Measurements from ENCODE around the gene SMG6. TPM values are rescaled to one million over a fixed set of nuclear protein-coding genes. Genes with fewer than 3 reads are reported as not detected.

SMG6 gene
- total and polyA plus RNA-seq, 2 donors (not counting 1 experiment from before 2014, with no cell fraction given) = 10.6 to 35.5 TPM

DNA sequence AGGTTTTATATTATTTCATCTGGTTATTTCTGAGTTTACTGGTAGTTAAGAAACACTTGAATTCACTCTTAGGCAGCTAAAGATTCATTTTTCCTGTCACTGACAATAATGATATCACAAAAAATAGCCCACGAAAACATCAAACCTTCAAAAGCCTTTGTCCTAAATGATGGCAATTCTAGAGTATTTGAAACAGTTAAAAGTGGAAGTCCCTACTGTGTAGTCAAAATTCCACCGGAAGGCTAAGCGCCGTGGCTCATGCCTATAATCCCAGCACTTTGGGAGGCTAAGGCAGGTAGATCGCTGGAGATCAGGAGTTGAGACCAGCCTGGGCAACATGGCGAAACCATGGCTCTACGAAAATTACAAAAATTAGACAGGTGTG is 145.2 kb downstream of the SMG6 start:
- no peak overlapping the region for H3K4me2 ChIP-seq (replicated peaks; ENCODE audit: low read depth, low read length, poor library complexity, severe bottlenecking)
- H3K4me3 ChIP-seq (ENCODE audit: control extremely low read depth in 1 of 5, extremely low read depth in 1 of 5, insufficient read depth in 1 of 5, low read depth in 2 of 5, low read length in 4 of 5) = no peak overlapping the region
- DNase-seq (no peak), ATAC-seq (ENCODE audit: low read depth) (no peak)
- H2AFZ ChIP-seq (ENCODE audit: insufficient read depth, low read depth, low read length, poor library complexity, severe bottlenecking) = no peak overlapping the region
- no peak for TF ChIP-seq EZH2 (IDR thresholded peaks at IDR 0.05; ENCODE audit: borderline replicate concordance, insufficient read depth, low read depth, low read length, poor library complexity, severe bottlenecking)
- TF ChIP-seq, protein P1, sequence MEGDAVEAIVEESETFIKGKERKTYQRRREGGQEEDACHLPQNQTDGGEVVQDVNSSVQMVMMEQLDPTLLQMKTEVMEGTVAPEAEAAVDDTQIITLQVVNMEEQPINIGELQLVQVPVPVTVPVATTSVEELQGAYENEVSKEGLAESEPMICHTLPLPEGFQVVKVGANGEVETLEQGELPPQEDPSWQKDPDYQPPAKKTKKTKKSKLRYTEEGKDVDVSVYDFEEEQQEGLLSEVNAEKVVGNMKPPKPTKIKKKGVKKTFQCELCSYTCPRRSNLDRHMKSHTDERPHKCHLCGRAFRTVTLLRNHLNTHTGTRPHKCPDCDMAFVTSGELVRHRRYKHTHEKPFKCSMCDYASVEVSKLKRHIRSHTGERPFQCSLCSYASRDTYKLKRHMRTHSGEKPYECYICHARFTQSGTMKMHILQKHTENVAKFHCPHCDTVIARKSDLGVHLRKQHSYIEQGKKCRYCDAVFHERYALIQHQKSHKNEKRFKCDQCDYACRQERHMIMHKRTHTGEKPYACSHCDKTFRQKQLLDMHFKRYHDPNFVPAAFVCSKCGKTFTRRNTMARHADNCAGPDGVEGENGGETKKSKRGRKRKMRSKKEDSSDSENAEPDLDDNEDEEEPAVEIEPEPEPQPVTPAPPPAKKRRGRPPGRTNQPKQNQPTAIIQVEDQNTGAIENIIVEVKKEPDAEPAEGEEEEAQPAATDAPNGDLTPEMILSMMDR (IDR thresholded peaks at IDR 0.05) = no peak
- peaks cover 2% of the 10 kb centered on the region for H3K4me1 Mint-ChIP-seq
- no peak overlapping the region for H3K9ac ChIP-seq (ENCODE audit: low read length)
- POLR2A ChIA-PET = no interaction called here
- no peaks in the 10 kb centered on the region for H4K20me1 ChIP-seq (ENCODE audit: control insufficient read depth, insufficient read depth, low read length, poor library complexity, severe bottlenecking)
- H3K27ac ChIP-seq (ENCODE audit: low read length in 2 of 2) = no peak overlapping the region
- no peaks in the 10 kb centered on the region for H3K9me3 ChIP-seq (ENCODE audit: control extremely low read depth in 1 of 3, control insufficient read depth in 2 of 3, insufficient read depth in 1 of 3, low read length in 2 of 3)
- WGBS (ENCODE audit: insufficient coverage) = 100% methylated on average over 6 of the region's 7 CpGs
- H3K4me1 ChIP-seq (ENCODE audit: control insufficient read depth in 2 of 2, insufficient read depth in 2 of 2, low read length in 2 of 2) = no peaks in the 10 kb centered on the region
- no peaks in the 10 kb centered on the region for H3K27me3 Mint-ChIP-seq
- H3K36me3 ChIP-seq (replicated peaks in 1 of 2; ENCODE audit: control extremely low read depth in 1 of 2, control insufficient read depth in 1 of 2, extremely low read depth in 1 of 2, insufficient read depth in 2 of 2, low read length in 1 of 2) = peaks cover 0 to 21% of the 10 kb centered on the region in 2 experiments
- intact Hi-C loops (cut with micrococcal nuclease) = no loop called here
- H3K9me3 Mint-ChIP-seq (ENCODE audit: insufficient read depth) = no peaks in the 10 kb centered on the region
- CTCF ChIA-PET = no interaction called here
- H3K27me3 ChIP-seq (replicated peaks in 1 of 4; ENCODE audit: control extremely low read depth in 1 of 4, control insufficient read depth in 3 of 4, insufficient read depth in 4 of 4, low read length in 3 of 4) = no peaks in the 10 kb centered on the region
- no peak overlapping the region for H3K27ac Mint-ChIP-seq
- H3K4me3 Mint-ChIP-seq = no peak overlapping the region
- H3K79me2 ChIP-seq (ENCODE audit: control insufficient read depth, insufficient read depth, low read length) = no peaks in the 10 kb centered on the region

DNA sequence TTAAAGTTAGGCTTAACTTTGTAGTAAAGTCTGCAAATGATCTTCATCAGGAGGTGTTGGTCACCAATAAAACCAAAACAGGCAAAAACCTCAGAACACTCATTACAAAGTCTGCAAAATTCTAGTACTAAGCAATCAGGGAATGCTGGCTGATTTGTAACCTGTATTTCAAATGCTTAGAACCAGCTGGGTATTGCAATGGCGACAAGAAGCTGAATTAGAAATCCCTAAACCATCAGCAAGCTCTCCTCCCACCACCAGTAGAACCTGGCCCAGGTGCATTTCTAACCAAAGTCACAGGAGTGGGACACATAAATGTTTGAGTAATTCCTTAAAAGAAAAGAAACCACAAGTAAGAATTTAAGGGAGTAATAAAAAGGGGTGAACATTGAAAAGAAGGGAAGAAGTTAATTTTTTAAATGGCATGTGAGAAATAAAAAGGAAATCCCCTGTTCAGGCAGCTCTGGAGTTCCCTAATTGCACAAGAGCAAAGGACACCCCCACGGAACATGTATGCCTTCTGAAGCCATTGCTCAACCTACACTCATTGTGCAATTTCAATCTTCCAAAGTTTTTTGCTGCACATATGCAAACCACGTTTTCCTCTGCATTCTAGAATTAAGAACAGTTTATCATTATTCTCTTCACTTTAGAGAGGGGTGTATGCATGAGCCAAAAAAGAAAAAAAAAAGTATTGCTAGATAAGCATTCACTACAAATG is 145.8 kb downstream of the SMG6 start:
- Histone ChIP-seq H3K27ac (ENCODE audit: low read length in 2 of 2) (no peak overlapping the region), H3K36me3 (replicated peaks in 1 of 2; ENCODE audit: control extremely low read depth in 1 of 2, control insufficient read depth in 1 of 2, extremely low read depth in 1 of 2, insufficient read depth in 2 of 2, low read length in 1 of 2) (peaks cover 0 to 24% of the 10 kb centered on the region in 2 experiments), H3K4me2 (replicated peaks; ENCODE audit: low read depth, low read length, poor library complexity, severe bottlenecking) (no peak overlapping the region), H4K20me1 (ENCODE audit: control insufficient read depth, insufficient read depth, low read length, poor library complexity, severe bottlenecking) (no peaks in the 10 kb centered on the region), H3K27me3 (replicated peaks in 1 of 4; ENCODE audit: control extremely low read depth in 1 of 4, control insufficient read depth in 3 of 4, insufficient read depth in 4 of 4, low read length in 3 of 4) (no peaks in the 10 kb centered on the region), H3K9ac (ENCODE audit: low read length) (no peak overlapping the region), H3K79me2 (ENCODE audit: control insufficient read depth, insufficient read depth, low read length) (no peaks in the 10 kb centered on the region), H3K4me1 (ENCODE audit: control insufficient read depth in 2 of 2, insufficient read depth in 2 of 2, low read length in 2 of 2) (no peaks in the 10 kb centered on the region), H2AFZ (ENCODE audit: insufficient read depth, low read depth, low read length, poor library complexity, severe bottlenecking) (no peak overlapping the region), H3K4me3 (ENCODE audit: control extremely low read depth in 1 of 5, extremely low read depth in 1 of 5, insufficient read depth in 1 of 5, low read depth in 2 of 5, low read length in 4 of 5) (no peak overlapping the region), H3K9me3 (ENCODE audit: control extremely low read depth in 1 of 3, control insufficient read depth in 2 of 3, insufficient read depth in 1 of 3, low read length in 2 of 3) (no peaks in the 10 kb centered on the region)
- Mint-ChIP-seq H3K4me3 (no peak overlapping the region), H3K27ac (no peak overlapping the region), H3K4me1 (peaks cover 2% of the 10 kb centered on the region), H3K27me3 (no peaks in the 10 kb centered on the region), H3K9me3 (ENCODE audit: insufficient read depth) (no peaks in the 10 kb centered on the region)
- WGBS (ENCODE audit: insufficient coverage) = no CpG with 5 or more reads among the region's 3 CpGs
- ChIA-PET POLR2A (no interaction called here), CTCF (interaction anchor here (0.9 to 1.0 kb wide), 2 partner anchors 36 to 100 kb away, joined by 3 to 5 read pairs; no protein-coding TSS in a partner anchor)
- ATAC-seq (ENCODE audit: low read depth) (no peak), DNase-seq (no peak)
- intact Hi-C loops (cut with micrococcal nuclease) = no loop called here
- TF ChIP-seq, protein P1 (IDR thresholded peaks at IDR 0.05) = no peak
- TF ChIP-seq EZH2 (IDR thresholded peaks at IDR 0.05; ENCODE audit: borderline replicate concordance, insufficient read depth, low read depth, low read length, poor library complexity, severe bottlenecking) = no peak

Measured in B cell (primary cell).